ENCODE data around the gene AGBL5.

The AGBL5 gene

DNA sequence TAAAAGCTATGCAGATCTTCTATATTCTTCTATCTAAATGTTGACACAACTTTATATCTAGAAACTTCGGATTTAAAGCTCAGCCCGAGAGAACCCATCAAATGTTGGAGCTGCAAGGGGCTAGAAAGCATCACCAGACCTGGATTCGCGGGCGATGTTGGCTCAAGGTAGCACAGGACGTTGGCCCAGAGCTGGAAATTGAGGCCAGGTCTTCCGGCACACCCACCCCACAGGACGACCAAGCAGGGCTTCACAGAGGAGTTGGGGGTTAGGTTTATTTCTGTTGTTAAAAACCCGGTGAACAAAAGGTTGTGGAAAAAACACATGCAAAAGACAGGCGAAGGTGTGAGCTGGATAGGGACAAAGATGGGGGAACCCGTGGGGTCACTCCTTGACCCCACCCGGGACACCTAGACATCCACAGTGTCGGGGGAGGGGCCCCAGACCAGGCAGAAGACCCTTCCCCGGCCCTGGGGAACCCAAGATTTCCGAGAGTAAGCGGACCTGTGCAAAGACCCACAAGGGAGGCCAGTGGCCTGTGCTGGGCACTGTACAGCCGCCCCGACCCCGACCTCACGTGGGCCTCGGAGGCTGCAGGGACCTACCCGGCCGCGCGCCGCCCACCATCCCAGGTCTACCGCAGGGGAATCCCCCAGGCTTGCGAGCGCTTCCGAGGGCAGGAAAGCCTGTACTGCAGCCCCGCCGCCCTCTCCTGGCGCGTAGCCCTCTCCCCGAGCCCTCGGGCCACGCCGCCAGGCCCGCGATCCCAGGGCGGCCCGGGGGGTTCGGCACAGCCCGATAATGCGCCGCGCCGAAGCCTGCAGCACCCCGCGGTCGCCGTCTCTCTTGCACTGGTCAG, 1.8 kb upstream of the AGBL5 start:
- no peaks in the 10 kb centered on the region for H3K27me3 ChIP-seq (ENCODE audit: insufficient read depth, poor library complexity, severe bottlenecking)
- TF ChIP-seq SPI1 (IDR thresholded peaks at IDR 0.05; ENCODE audit: borderline replicate concordance, low read depth) (no peak), GABPA (IDR thresholded peaks at IDR 0.05; ENCODE audit: low read depth) (no peak), POLR2AphosphoS5 (IDR thresholded peaks at IDR 0.05; ENCODE audit: low read depth) (no peak; the same call in 1 of the 2 replicates)
- TF ChIP-seq, protein P1, sequence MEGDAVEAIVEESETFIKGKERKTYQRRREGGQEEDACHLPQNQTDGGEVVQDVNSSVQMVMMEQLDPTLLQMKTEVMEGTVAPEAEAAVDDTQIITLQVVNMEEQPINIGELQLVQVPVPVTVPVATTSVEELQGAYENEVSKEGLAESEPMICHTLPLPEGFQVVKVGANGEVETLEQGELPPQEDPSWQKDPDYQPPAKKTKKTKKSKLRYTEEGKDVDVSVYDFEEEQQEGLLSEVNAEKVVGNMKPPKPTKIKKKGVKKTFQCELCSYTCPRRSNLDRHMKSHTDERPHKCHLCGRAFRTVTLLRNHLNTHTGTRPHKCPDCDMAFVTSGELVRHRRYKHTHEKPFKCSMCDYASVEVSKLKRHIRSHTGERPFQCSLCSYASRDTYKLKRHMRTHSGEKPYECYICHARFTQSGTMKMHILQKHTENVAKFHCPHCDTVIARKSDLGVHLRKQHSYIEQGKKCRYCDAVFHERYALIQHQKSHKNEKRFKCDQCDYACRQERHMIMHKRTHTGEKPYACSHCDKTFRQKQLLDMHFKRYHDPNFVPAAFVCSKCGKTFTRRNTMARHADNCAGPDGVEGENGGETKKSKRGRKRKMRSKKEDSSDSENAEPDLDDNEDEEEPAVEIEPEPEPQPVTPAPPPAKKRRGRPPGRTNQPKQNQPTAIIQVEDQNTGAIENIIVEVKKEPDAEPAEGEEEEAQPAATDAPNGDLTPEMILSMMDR (IDR thresholded peaks at IDR 0.05; ENCODE audit: insufficient read depth, low read length) = no peak
- TF ChIP-seq, protein P2, sequence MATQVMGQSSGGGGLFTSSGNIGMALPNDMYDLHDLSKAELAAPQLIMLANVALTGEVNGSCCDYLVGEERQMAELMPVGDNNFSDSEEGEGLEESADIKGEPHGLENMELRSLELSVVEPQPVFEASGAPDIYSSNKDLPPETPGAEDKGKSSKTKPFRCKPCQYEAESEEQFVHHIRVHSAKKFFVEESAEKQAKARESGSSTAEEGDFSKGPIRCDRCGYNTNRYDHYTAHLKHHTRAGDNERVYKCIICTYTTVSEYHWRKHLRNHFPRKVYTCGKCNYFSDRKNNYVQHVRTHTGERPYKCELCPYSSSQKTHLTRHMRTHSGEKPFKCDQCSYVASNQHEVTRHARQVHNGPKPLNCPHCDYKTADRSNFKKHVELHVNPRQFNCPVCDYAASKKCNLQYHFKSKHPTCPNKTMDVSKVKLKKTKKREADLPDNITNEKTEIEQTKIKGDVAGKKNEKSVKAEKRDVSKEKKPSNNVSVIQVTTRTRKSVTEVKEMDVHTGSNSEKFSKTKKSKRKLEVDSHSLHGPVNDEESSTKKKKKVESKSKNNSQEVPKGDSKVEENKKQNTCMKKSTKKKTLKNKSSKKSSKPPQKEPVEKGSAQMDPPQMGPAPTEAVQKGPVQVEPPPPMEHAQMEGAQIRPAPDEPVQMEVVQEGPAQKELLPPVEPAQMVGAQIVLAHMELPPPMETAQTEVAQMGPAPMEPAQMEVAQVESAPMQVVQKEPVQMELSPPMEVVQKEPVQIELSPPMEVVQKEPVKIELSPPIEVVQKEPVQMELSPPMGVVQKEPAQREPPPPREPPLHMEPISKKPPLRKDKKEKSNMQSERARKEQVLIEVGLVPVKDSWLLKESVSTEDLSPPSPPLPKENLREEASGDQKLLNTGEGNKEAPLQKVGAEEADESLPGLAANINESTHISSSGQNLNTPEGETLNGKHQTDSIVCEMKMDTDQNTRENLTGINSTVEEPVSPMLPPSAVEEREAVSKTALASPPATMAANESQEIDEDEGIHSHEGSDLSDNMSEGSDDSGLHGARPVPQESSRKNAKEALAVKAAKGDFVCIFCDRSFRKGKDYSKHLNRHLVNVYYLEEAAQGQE (IDR thresholded peaks at IDR 0.05; ENCODE audit: insufficient replicate concordance, low read depth) = no peak
- no peak for DNase-seq (ENCODE audit: low read depth in 1 of 2, low spot score in 1 of 2)
- H3K27ac ChIP-seq (replicated peaks) = peak overlapping the region; percentile 82
- peak overlapping the region; percentile 98 for H3K4me3 ChIP-seq (replicated peaks; ENCODE audit: insufficient read depth, low read length)

DNA sequence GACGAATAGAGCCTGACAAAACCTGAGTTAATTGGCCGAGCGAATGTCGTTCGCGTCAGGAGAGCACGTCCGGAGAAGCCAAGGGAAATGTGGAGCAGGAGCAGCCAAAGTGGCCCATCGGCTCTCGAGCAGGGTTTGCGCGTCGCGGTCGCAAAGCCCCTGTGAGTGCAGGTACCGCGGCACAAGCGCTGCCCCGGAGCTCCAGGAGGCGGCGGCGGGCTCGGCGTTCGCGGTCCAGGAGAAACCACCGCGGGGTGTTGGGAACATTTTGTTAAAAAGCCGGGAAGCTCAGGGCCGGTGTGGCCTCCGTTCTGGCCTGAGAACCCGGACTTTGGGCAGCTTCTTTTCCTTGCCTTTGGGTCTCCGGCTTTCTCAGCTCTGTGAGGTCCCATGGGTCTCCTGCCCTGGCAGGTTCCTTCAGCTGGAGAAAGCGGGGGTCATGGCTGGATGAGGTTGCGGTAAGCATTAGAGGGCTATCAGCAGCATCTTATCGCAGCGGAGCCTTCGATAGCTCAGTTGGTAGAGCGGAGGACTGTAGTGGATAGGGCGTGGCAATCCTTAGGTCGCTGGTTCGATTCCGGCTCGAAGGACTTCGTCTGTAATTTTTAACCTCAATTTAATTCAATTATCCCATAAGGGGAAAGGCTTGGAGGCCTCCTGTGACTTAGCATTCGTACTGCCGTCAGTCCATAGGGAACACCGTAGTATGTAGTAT, 1.0 kb upstream of the AGBL5 start:
- DNase-seq (ENCODE audit: low read depth in 1 of 2, low spot score in 1 of 2) = peak; percentile 87 to 89
- Histone ChIP-seq H3K4me3 (replicated peaks; ENCODE audit: insufficient read depth, low read length) (peak overlapping the region; percentile 98), H3K27me3 (ENCODE audit: insufficient read depth, poor library complexity, severe bottlenecking) (no peaks in the 10 kb centered on the region), H3K27ac (replicated peaks) (peak overlapping the region; percentile 82)
- no peak; the same call in 1 of the 2 replicates for TF ChIP-seq GABPA (IDR thresholded peaks at IDR 0.05; ENCODE audit: low read depth)
- TF ChIP-seq, protein P1 (IDR thresholded peaks at IDR 0.05; ENCODE audit: insufficient read depth, low read length) = no peak

DNA sequence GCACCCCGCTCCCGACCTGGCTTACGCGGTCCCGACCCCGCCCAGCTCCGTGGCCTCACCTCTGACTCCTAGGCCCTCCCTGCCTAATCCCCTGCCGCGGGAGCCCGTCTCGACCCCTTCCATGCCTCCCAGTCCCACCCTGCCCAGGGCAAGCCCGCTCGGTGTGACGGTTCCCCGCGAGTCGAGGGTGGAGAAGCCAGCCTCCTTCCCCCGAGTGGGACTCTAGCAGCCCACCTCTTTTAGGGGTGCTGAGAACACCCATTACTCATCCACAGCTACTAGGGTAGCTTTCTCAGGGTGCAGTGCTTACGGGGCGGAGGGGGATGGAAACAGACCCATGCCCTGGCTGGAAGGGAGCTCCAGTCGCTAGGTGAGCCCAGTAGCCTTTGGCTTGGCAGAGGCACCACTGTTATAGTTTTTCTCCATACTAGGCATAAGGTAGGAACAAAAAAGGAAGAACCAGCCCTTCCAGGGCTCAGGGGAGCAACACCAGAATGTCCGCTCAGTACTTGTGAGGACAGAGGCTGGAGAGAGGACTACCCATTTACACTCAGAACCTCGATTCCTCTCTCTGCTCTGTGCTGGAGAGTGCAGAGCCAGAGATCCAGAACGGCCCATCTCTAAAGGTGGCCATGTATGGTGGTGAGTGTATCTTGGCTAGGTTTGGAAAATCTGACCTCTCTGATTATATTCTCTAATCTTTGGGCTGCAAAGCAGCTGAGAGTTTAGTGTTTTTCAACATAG, 606 bp downstream of the AGBL5 start:
- no peaks in the 10 kb centered on the region for H3K27me3 ChIP-seq (ENCODE audit: insufficient read depth, poor library complexity, severe bottlenecking)
- H3K27ac ChIP-seq (replicated peaks) = peak overlapping the region; percentile 82
- peak in 1 of 2 experiments; percentile 13 for DNase-seq (ENCODE audit: low read depth in 1 of 2, low spot score in 1 of 2)
- no peak for TF ChIP-seq GABPA (IDR thresholded peaks at IDR 0.05; ENCODE audit: low read depth)
- TF ChIP-seq, protein P1 (IDR thresholded peaks at IDR 0.05; ENCODE audit: insufficient read depth, low read length) = no peak
- TF ChIP-seq, protein P2 (IDR thresholded peaks at IDR 0.05; ENCODE audit: insufficient replicate concordance, low read depth) = no peak
- TF ChIP-seq SPI1 (IDR thresholded peaks at IDR 0.05; ENCODE audit: borderline replicate concordance, low read depth) = no peak
- no peak for TF ChIP-seq POLR2AphosphoS5 (IDR thresholded peaks at IDR 0.05; ENCODE audit: low read depth)
- peak overlapping the region; percentile 98 for H3K4me3 ChIP-seq (replicated peaks; ENCODE audit: insufficient read depth, low read length)

Data from HL-60 (cell line).